Transverse colon (tissue), 4 donors: ENCODE results near the gene TMEM222.

Source experiments
- CTCF ChIP-seq, 5 experiments: fragments of 200-600 bp in 3 of 5; fragments of 450-650 bp in 2 of 5; sonication (generic) in 3 of 5; IDR thresholded peaks; 1 replicate in 2 of 5; 2 replicates in 3 of 5; pipeline ENCODE4 v1.5.1; 2016 to 2017; ENCODE audit warnings: antibody characterized with exemption in 5 of 5, inconsistent platforms in 3 of 5, mild to moderate bottlenecking in 2 of 5, moderate library complexity in 1 of 5
- POLR2A ChIP-seq: fragments of 450-650 bp; IDR thresholded peaks from one replicate; pipeline ENCODE4 v1.6.1; 2016; ENCODE audit warnings: antibody characterized with exemption, mild to moderate bottlenecking, moderate library complexity
- POLR2AphosphoS5 ChIP-seq, 3 donors: sonication (generic); formaldehyde crosslinking; IDR thresholded peaks; one replicate each; pipeline ENCODE4 v1.6.1; 2016; ENCODE audit warnings: antibody characterized with exemption in 3 of 3

- no peak for TF ChIP-seq POLR2A
- peak in 1 of 5 experiments; percentile 14 for TF ChIP-seq CTCF (IDR thresholded peaks at IDR 0.05)
- peak in 1 of 3 donors; percentile 18 for TF ChIP-seq POLR2AphosphoS5 (IDR thresholded peaks at IDR 0.05)
Measured at GRCh38 chr1:27349784-27350662, 28.1 kb downstream of the TMEM222 start.
